Activated T-cell treated with anti-CD3 and anti-CD28 coated beads, Interleukin-2, amount 50 U/mL, for 72 hours (primary cell): ENCODE measurements around the gene ETV5. TPM values are rescaled to one million over a fixed set of nuclear protein-coding genes. Genes with fewer than 3 reads are reported as not detected.

Source experiments
- ATAC-seq, 2 donors: fragments of 150-1000 bp; cut with Tn5 transposase; replicated peaks in 1 of 2; 2 replicates each; pipeline ENCODE4 v1.10.0; 2021; ENCODE audit warnings: moderate library complexity in 2 of 2, mild to moderate bottlenecking in 1 of 2
- DNase-seq, 2 donors: peaks; one replicate each; pipeline ENCODE4 v3.0.0; 2021 to 2022; ENCODE audit warnings: mixed read lengths in 1 of 2
- H3K27ac Mint-ChIP-seq: one replicate; pipeline ENCODE4 v1.8.0; 2022; ENCODE audit warnings: mild to moderate bottlenecking, moderate library complexity, mixed read lengths
- H3K27me3 Mint-ChIP-seq: one replicate; pipeline ENCODE4 v1.8.0; 2022; ENCODE audit warnings: low read depth, mixed read lengths
- H3K36me3 Mint-ChIP-seq, 2 donors: one replicate each; pipeline ENCODE4 v1.8.0; 2022; ENCODE audit warnings: mixed read lengths in 2 of 2, mild to moderate bottlenecking in 1 of 2; ENCODE audit not compliant: insufficient read depth in 2 of 2
- H3K4me1 Mint-ChIP-seq: one replicate; pipeline ENCODE4 v1.8.0; 2022; ENCODE audit warnings: low read depth, mixed read lengths
- H3K4me3 Mint-ChIP-seq, 2 donors: one replicate each; pipeline ENCODE4 v1.8.0; 2022; ENCODE audit warnings: mild to moderate bottlenecking in 2 of 2, mixed read lengths in 2 of 2, moderate library complexity in 2 of 2
- H3K9me3 Mint-ChIP-seq, 2 donors: one replicate each; pipeline ENCODE4 v1.8.0; 2022; ENCODE audit warnings: mixed read lengths in 2 of 2
- total RNA-seq, 2 donors: library from RNA; stranded (reverse); gene quantifications; one replicate each; pipeline ENCODE4 v1.2.3, GENCODE V29; 2022

The ETV5 gene
- 1 to 10 TPM; 2.9 to 3.4 TPM for total RNA-seq

GRCh38 chr3:186108941-186109865 lies at the start of gene ETV5:
TSS of gene ETV5 (minus strand) at chr3:186109089. CDS start at chr3:186105868, 3,221 bp downstream.
- Mint-ChIP-seq H3K36me3 (no peaks in the 10 kb centered on the region), H3K27ac (peak within 1 kb of the TSS; percentile 82), H3K4me1 (peaks cover 46% of the 10 kb centered on the region), H3K4me3 (peak within 1 kb of the TSS; percentile 96 to 97), H3K9me3 (no peaks in the 10 kb centered on the region), H3K27me3 (peaks cover 87% of the 10 kb centered on the region)
- ATAC-seq = peak; percentile 89 to 91
- peak; percentile 94 to 96 for DNase-seq

- Mint-ChIP-seq H3K27ac (no peak overlapping the region), H3K36me3 (peaks cover 2% of the 10 kb centered on the region in 2 donors), H3K4me3 (no peak overlapping the region), H3K4me1 (peaks cover 33% of the 10 kb centered on the region), H3K9me3 (peaks cover 0 to 2% of the 10 kb centered on the region in 2 donors), H3K27me3 (peaks cover 49% of the 10 kb centered on the region)
- DNase-seq (no peak), ATAC-seq (no peak)
Measured at GRCh38 chr3:186154641-186155040, 45.8 kb upstream of the ETV5 start.

GRCh38 chr3:186152889-186153292 lies 44.0 kb upstream of the ETV5 start:
- Mint-ChIP-seq H3K9me3 (peaks cover 0 to 2% of the 10 kb centered on the region in 2 donors), H3K4me1 (peaks cover 33% of the 10 kb centered on the region), H3K4me3 (peak overlapping the region in 1 of 2 donors; percentile 48), H3K36me3 (peaks cover 2% of the 10 kb centered on the region in 2 donors), H3K27ac (peak overlapping the region; percentile 49), H3K27me3 (peaks cover 57% of the 10 kb centered on the region)
- ATAC-seq = peak; percentile 75 to 79
- DNase-seq = peak in 1 of 2 donors; percentile 4

GRCh38 chr3:186152361-186152798 lies 43.5 kb upstream of the ETV5 start:
- Mint-ChIP-seq H3K27me3 (peaks cover 57% of the 10 kb centered on the region), H3K9me3 (peaks cover 0 to 2% of the 10 kb centered on the region in 2 donors), H3K27ac (no peak overlapping the region), H3K4me1 (peaks cover 33% of the 10 kb centered on the region), H3K36me3 (peaks cover 2% of the 10 kb centered on the region in 2 donors), H3K4me3 (no peak overlapping the region)
- DNase-seq (no peak), ATAC-seq (no peak)

- H3K4me1 Mint-ChIP-seq = peaks cover 33% of the 10 kb centered on the region
- peaks cover 0 to 2% of the 10 kb centered on the region in 2 donors for H3K9me3 Mint-ChIP-seq
- H3K27me3 Mint-ChIP-seq = peaks cover 57% of the 10 kb centered on the region
- H3K27ac Mint-ChIP-seq = peak overlapping the region; percentile 27
- H3K36me3 Mint-ChIP-seq = peaks cover 2% of the 10 kb centered on the region in 2 donors
- peak overlapping the region; percentile 2 to 16 for H3K4me3 Mint-ChIP-seq
- DNase-seq = peak in 1 of 2 donors; percentile 12
- ATAC-seq = peak; percentile 62 to 70
Measured at GRCh38 chr3:186151077-186151971, 42.4 kb upstream of the ETV5 start.

DNA sequence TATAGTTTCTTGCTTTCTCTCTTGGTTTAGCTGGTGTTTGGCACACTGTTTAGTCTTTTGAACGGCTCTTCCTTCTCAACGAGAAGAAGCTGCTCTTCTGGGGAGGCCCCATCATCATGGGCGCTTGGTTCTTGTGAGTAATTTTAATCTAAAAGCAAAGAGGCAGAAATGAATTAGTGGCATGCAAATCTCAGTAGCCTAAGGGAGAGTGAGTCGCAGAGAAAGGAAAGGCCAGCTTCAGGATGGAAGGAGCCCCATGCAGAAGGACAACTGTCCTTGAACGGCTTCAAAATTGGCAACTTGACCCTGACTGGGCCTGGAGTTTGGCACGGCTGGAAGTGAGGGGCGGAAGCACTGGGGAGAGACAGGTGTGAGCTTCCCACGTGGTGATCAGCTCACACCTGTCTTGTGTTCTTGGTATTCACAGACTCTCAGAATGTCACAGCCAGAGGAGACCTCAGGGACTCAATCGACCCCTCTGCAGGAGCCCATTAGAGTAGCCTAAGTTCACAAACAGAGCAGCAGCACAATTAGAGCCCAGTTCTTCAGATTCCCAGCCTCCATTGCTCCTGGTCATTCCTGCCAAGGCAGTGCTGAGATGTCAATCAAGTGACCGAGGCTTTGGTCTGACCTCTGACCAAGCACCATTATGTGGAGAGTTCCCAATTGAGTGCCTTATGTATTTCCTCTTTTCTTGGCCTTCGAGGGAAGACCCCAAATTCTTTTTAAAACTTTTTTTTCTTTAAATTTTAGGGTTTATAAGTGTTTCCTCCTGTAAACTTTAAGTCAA lies 41.3 kb upstream of the ETV5 start:
- H3K27ac Mint-ChIP-seq = no peak overlapping the region
- no peak for ATAC-seq
- H3K9me3 Mint-ChIP-seq = peaks cover 0 to 2% of the 10 kb centered on the region in 2 donors
- H3K36me3 Mint-ChIP-seq = peaks cover 2% of the 10 kb centered on the region in 2 donors
- H3K4me3 Mint-ChIP-seq = no peak overlapping the region
- peaks cover 33% of the 10 kb centered on the region for H3K4me1 Mint-ChIP-seq
- no peak for DNase-seq
- H3K27me3 Mint-ChIP-seq = peaks cover 57% of the 10 kb centered on the region

- Mint-ChIP-seq H3K4me1 (peaks cover 33% of the 10 kb centered on the region), H3K27me3 (peaks cover 52% of the 10 kb centered on the region), H3K9me3 (peaks cover 0 to 2% of the 10 kb centered on the region in 2 donors), H3K4me3 (no peak overlapping the region), H3K36me3 (peaks cover 2% of the 10 kb centered on the region in 2 donors), H3K27ac (no peak overlapping the region)
- ATAC-seq (no peak), DNase-seq (no peak)
Measured at GRCh38 chr3:186149319-186149960, 40.6 kb upstream of the ETV5 start.

- ATAC-seq (no peak), DNase-seq (no peak)
- Mint-ChIP-seq H3K27ac (no peak overlapping the region), H3K4me1 (no peaks in the 10 kb centered on the region), H3K4me3 (no peak overlapping the region), H3K9me3 (no peaks in the 10 kb centered on the region), H3K36me3 (no peaks in the 10 kb centered on the region), H3K27me3 (peaks cover 31% of the 10 kb centered on the region)
Measured at GRCh38 chr3:186144257-186144656, 35.4 kb upstream of the ETV5 start.

DNA sequence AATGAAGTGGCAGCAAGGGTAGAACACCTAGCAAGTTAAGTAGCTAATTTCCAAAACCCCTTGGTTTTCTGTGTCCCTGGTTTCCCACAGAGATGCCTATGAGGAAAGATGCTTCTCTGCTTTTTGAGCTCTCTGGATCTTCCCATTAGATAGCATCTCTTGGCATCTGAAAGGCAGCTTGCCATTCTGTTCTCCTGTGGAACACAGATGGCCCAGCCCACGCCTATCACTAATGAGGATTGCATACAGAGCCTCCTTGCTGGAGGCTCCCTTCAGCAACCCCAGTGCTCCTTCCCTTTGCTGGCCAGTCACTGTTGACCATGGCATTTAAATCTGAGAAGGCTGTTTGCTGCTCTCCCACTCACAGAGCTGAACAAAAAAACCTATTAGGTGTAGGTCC lies 34.4 kb upstream of the ETV5 start:
- Mint-ChIP-seq H3K9me3 (no peaks in the 10 kb centered on the region), H3K27ac (no peak overlapping the region), H3K4me3 (no peak overlapping the region), H3K4me1 (no peaks in the 10 kb centered on the region), H3K36me3 (no peaks in the 10 kb centered on the region), H3K27me3 (peaks cover 31% of the 10 kb centered on the region)
- ATAC-seq (no peak), DNase-seq (no peak)

- Mint-ChIP-seq H3K9me3 (no peaks in the 10 kb centered on the region), H3K4me3 (no peak overlapping the region), H3K4me1 (no peaks in the 10 kb centered on the region), H3K27me3 (peaks cover 31% of the 10 kb centered on the region), H3K36me3 (no peaks in the 10 kb centered on the region), H3K27ac (no peak overlapping the region)
- DNase-seq (no peak), ATAC-seq (no peak)
Measured at GRCh38 chr3:186142393-186142932, 33.6 kb upstream of the ETV5 start.

DNA sequence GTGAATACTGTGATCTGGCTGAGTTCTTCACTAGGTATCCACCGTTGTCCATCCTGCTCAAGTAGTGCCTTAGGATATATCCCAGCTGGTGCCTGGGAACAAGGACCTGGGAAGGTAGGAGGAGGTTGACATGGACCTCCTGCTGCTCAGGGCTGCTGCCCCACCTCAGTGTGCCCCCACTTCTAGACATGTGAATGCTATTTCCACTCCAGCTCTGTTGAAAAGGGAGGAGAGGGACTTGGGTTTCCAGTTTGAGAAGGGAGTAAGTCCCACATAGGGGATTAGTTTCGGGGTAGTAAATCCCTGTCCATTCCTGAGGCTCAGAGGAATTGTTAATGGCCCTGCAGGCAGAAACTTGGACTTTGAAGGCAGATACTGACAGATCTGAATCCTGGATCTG lies 32.9 kb upstream of the ETV5 start:
- H3K27ac Mint-ChIP-seq = no peak overlapping the region
- no peaks in the 10 kb centered on the region for H3K36me3 Mint-ChIP-seq
- DNase-seq = no peak
- no peak for ATAC-seq
- no peaks in the 10 kb centered on the region for H3K4me1 Mint-ChIP-seq
- H3K9me3 Mint-ChIP-seq = no peaks in the 10 kb centered on the region
- peaks cover 31% of the 10 kb centered on the region for H3K27me3 Mint-ChIP-seq
- H3K4me3 Mint-ChIP-seq = no peak overlapping the region
